Panc1 (cell line): ENCODE results near the gene CDKAL1.

Source experiments
- CTCF ChIP-seq: fragments of 450-650 bp; IDR thresholded peaks from 2 replicates; pipeline ENCODE4 v1.5.1; 2017; ENCODE audit warnings: mild to moderate bottlenecking
- POLR2AphosphoS5 ChIP-seq: IDR thresholded peaks from 2 replicates; pipeline ENCODE4 v1.6.1; 2012; ENCODE audit warnings: mild to moderate bottlenecking, low read depth, low read length, moderate library complexity
- SIN3A ChIP-seq: IDR thresholded peaks from 2 replicates; pipeline ENCODE4 v1.6.1; 2012; ENCODE audit warnings: low read depth, mild to moderate bottlenecking, low read length, moderate library complexity, borderline replicate concordance; ENCODE audit not compliant: insufficient read depth
- TCF7L2 ChIP-seq: IDR thresholded peaks from 2 replicates; pipeline ENCODE4 v1.6.1; 2011; ENCODE audit warnings: mild to moderate bottlenecking, low read depth, low read length, inconsistent platforms
- TF ChIP-seq, protein P1 (sequence below), 2 experiments: IDR thresholded peaks; 2 replicates each; pipeline ENCODE4 v1.6.1; 2011 to 2012; ENCODE audit warnings: low read depth in 2 of 2, control low read depth in 1 of 2, low read length in 1 of 2, mild to moderate bottlenecking in 1 of 2, moderate library complexity in 1 of 2; ENCODE audit not compliant: insufficient read depth in 1 of 2

- no peak for TF ChIP-seq CTCF
- TF ChIP-seq, protein P1, sequence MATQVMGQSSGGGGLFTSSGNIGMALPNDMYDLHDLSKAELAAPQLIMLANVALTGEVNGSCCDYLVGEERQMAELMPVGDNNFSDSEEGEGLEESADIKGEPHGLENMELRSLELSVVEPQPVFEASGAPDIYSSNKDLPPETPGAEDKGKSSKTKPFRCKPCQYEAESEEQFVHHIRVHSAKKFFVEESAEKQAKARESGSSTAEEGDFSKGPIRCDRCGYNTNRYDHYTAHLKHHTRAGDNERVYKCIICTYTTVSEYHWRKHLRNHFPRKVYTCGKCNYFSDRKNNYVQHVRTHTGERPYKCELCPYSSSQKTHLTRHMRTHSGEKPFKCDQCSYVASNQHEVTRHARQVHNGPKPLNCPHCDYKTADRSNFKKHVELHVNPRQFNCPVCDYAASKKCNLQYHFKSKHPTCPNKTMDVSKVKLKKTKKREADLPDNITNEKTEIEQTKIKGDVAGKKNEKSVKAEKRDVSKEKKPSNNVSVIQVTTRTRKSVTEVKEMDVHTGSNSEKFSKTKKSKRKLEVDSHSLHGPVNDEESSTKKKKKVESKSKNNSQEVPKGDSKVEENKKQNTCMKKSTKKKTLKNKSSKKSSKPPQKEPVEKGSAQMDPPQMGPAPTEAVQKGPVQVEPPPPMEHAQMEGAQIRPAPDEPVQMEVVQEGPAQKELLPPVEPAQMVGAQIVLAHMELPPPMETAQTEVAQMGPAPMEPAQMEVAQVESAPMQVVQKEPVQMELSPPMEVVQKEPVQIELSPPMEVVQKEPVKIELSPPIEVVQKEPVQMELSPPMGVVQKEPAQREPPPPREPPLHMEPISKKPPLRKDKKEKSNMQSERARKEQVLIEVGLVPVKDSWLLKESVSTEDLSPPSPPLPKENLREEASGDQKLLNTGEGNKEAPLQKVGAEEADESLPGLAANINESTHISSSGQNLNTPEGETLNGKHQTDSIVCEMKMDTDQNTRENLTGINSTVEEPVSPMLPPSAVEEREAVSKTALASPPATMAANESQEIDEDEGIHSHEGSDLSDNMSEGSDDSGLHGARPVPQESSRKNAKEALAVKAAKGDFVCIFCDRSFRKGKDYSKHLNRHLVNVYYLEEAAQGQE (IDR thresholded peaks at IDR 0.05; ENCODE audit: insufficient read depth in 1 of 2, low read depth in 2 of 2, low read length in 1 of 2) = no peak
- TF ChIP-seq POLR2AphosphoS5 = no peak
- no peak for TF ChIP-seq TCF7L2
- TF ChIP-seq SIN3A = no peak
Measured at GRCh38 chr6:20706939-20707485, 172.8 kb downstream of the CDKAL1 start.
